ENCODE measurements around the gene BTF3.

GRCh38 chr5:73487815-73488214, 10.4 kb upstream of the BTF3 start:
- no peak for TF ChIP-seq JUN (IDR thresholded peaks at IDR 0.05; ENCODE audit: borderline replicate concordance, insufficient read depth, insufficient read length, low read depth)
- no peak for TF ChIP-seq CTCF (IDR thresholded peaks at IDR 0.05; ENCODE audit: extremely low read depth in 1 of 2, insufficient read depth in 1 of 2, low read depth in 1 of 2, low read length in 2 of 2)
- TF ChIP-seq EZH2 (IDR thresholded peaks at IDR 0.05; ENCODE audit: borderline replicate concordance, low read depth, low read length, severe bottlenecking), result no peak
- TF ChIP-seq POLR2A (IDR thresholded peaks at IDR 0.05; ENCODE audit: low read depth, low read length), result no peak
- no peak for TF ChIP-seq GATA2 (IDR thresholded peaks at IDR 0.05; ENCODE audit: insufficient read depth, insufficient read length, low read depth, low read length)
- no peak for TF ChIP-seq POLR2AphosphoS5 (IDR thresholded peaks at IDR 0.05; ENCODE audit: insufficient read depth, low read depth, low read length)
- no peak for TF ChIP-seq MAX (IDR thresholded peaks at IDR 0.05; ENCODE audit: insufficient read depth, insufficient read length)
- TF ChIP-seq FOS (IDR thresholded peaks at IDR 0.05; ENCODE audit: borderline replicate concordance, insufficient read depth, low read length), result no peak
- no peak for TF ChIP-seq MYC (IDR thresholded peaks at IDR 0.05; ENCODE audit: low read depth, low read length)

All from endothelial cell of umbilical vein (primary cell).